ENCODE results near the gene PIK3R3.

Gene PIK3R3

GRCh38 chr1:46175243-46175642, 42.8 kb upstream of the PIK3R3 start:
- no peak overlapping the region for H3K4me3 Mint-ChIP-seq
- H3K4me1 Mint-ChIP-seq = no peaks in the 10 kb centered on the region
- no peak for TF ChIP-seq CTCF (IDR thresholded peaks at IDR 0.05; ENCODE audit: unreplicated experiment in 3 of 3)
- H3K27ac Mint-ChIP-seq = no peak overlapping the region
- no peaks in the 10 kb centered on the region for H3K36me3 Mint-ChIP-seq (ENCODE audit: low read depth)
- no peaks in the 10 kb centered on the region for H3K9me3 Mint-ChIP-seq
- H3K27me3 Mint-ChIP-seq (ENCODE audit: low read depth) = peaks cover 12% of the 10 kb centered on the region

- TF ChIP-seq CTCF (IDR thresholded peaks at IDR 0.05; ENCODE audit: unreplicated experiment in 3 of 3) = no peak
- H3K36me3 Mint-ChIP-seq (ENCODE audit: low read depth) = no peaks in the 10 kb centered on the region
- no peak within 1 kb of the TSS for H3K27ac Mint-ChIP-seq
- H3K9me3 Mint-ChIP-seq = no peaks in the 10 kb centered on the region
- H3K27me3 Mint-ChIP-seq (ENCODE audit: low read depth) = peaks cover 12% of the 10 kb centered on the region
- no peak within 1 kb of the TSS for H3K4me3 Mint-ChIP-seq
- H3K4me1 Mint-ChIP-seq = no peaks in the 10 kb centered on the region
Measured at GRCh38 chr1:46174448-46175231, 42.2 kb upstream of the PIK3R3 start, which contains the start of gene TSPAN1. Gene TSPAN1 (plus strand): TSS chr1:46175087. CDS start chr1:46181108, 6,021 bp downstream.

GRCh38 chr1:46173361-46173856, 41.0 kb upstream of the PIK3R3 start:
- no peaks in the 10 kb centered on the region for H3K9me3 Mint-ChIP-seq
- H3K4me3 Mint-ChIP-seq = no peak overlapping the region
- no peaks in the 10 kb centered on the region for H3K4me1 Mint-ChIP-seq
- peaks cover 18% of the 10 kb centered on the region for H3K27me3 Mint-ChIP-seq (ENCODE audit: low read depth)
- TF ChIP-seq CTCF (IDR thresholded peaks at IDR 0.05; ENCODE audit: unreplicated experiment in 3 of 3) = no peak
- no peaks in the 10 kb centered on the region for H3K36me3 Mint-ChIP-seq (ENCODE audit: low read depth)
- no peak overlapping the region for H3K27ac Mint-ChIP-seq

GRCh38 chr1:46172321-46172720, 39.9 kb upstream of the PIK3R3 start:
- H3K36me3 Mint-ChIP-seq (ENCODE audit: low read depth) = no peaks in the 10 kb centered on the region
- H3K4me1 Mint-ChIP-seq = no peaks in the 10 kb centered on the region
- H3K27ac Mint-ChIP-seq = peak overlapping the region in 2 of 3 experiments; percentile 43 to 49
- no peak overlapping the region for H3K4me3 Mint-ChIP-seq
- no peak for TF ChIP-seq CTCF (IDR thresholded peaks at IDR 0.05; ENCODE audit: unreplicated experiment in 3 of 3)
- H3K9me3 Mint-ChIP-seq = no peaks in the 10 kb centered on the region
- peaks cover 29% of the 10 kb centered on the region for H3K27me3 Mint-ChIP-seq (ENCODE audit: low read depth)

- Mint-ChIP-seq H3K27ac (peak overlapping the region in 2 of 3 experiments; percentile 43 to 49), H3K9me3 (no peaks in the 10 kb centered on the region), H3K27me3 (ENCODE audit: low read depth) (peaks cover 33% of the 10 kb centered on the region), H3K4me3 (no peak overlapping the region), H3K36me3 (ENCODE audit: low read depth) (no peaks in the 10 kb centered on the region), H3K4me1 (no peaks in the 10 kb centered on the region)
- no peak for TF ChIP-seq CTCF (IDR thresholded peaks at IDR 0.05; ENCODE audit: unreplicated experiment in 3 of 3)
Measured at GRCh38 chr1:46171871-46172270, 39.4 kb upstream of the PIK3R3 start.

GRCh38 chr1:46171351-46171750, 38.9 kb upstream of the PIK3R3 start:
- Mint-ChIP-seq H3K27ac (peak overlapping the region in 2 of 3 experiments; percentile 32 to 43), H3K4me3 (no peak overlapping the region), H3K27me3 (ENCODE audit: low read depth) (peaks cover 39% of the 10 kb centered on the region), H3K9me3 (no peaks in the 10 kb centered on the region), H3K4me1 (no peaks in the 10 kb centered on the region), H3K36me3 (ENCODE audit: low read depth) (no peaks in the 10 kb centered on the region)
- no peak for TF ChIP-seq CTCF (IDR thresholded peaks at IDR 0.05; ENCODE audit: unreplicated experiment in 3 of 3)

All from nephron (organoid).